GM18517 (cell line): ENCODE data around the gene PIGZ.

Experiments used
- ATAC-seq: cut with Tn5 transposase; IDR thresholded peaks from one replicate; pipeline ENCODE4 v1.9.1; 2021; ENCODE audit warnings: mild to moderate bottlenecking, moderate library complexity; ENCODE audit not compliant: unreplicated experiment

The PIGZ gene

DNA sequence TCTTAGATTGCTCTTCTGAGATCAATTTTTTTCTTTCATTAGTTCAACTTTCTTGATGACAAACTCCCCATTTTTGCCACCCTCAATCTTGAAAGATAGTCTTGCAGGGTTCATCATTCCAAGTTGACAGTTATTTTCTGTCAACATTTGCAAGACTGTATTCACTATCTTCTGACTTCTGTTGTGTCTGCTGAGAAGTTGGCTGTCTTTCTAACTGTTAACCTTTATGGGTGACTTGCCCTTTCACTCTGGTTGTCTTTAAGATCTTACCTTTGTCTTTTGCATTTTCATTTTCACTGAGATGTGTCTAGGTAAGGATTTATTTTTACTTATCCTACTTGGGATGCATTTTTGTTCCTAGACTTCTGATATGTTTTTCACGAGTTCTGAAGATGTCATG lies 14.6 kb upstream of the PIGZ start:
- no peak for ATAC-seq

GRCh38 chr3:196981657-196982056 lies 13.0 kb upstream of the PIGZ start:
- no peak for ATAC-seq

GRCh38 chr3:196979545-196979944 lies 10.9 kb upstream of the PIGZ start:
- no peak for ATAC-seq

GRCh38 chr3:196976941-196977340 lies 8.3 kb upstream of the PIGZ start:
- ATAC-seq, result no peak

GRCh38 chr3:196975349-196975748 lies 6.7 kb upstream of the PIGZ start:
- ATAC-seq, result no peak

DNA sequence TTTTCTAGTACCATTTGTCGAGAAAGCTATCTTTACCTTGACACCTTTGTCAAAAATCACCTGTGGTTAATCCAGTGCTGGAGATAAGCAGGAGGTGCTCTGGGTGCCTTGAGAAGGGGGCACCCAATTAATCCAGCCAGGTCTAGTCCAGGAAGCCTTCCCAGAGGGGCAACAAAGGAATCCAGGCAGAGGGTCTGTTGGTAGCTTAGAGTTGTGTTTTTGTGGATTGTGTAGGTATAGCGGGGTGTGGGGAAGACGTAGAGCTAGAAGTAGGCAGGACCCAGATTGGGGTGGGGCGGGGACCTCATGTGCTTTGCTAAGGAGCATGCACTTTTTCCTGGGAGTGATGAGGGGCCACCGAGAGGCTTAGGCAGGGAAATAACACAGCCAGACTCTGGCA lies 6.0 kb upstream of the PIGZ start:
- no peak for ATAC-seq

- no peak for ATAC-seq
Observed at GRCh38 chr3:196971094-196971698, 2.6 kb upstream of the PIGZ start.

DNA sequence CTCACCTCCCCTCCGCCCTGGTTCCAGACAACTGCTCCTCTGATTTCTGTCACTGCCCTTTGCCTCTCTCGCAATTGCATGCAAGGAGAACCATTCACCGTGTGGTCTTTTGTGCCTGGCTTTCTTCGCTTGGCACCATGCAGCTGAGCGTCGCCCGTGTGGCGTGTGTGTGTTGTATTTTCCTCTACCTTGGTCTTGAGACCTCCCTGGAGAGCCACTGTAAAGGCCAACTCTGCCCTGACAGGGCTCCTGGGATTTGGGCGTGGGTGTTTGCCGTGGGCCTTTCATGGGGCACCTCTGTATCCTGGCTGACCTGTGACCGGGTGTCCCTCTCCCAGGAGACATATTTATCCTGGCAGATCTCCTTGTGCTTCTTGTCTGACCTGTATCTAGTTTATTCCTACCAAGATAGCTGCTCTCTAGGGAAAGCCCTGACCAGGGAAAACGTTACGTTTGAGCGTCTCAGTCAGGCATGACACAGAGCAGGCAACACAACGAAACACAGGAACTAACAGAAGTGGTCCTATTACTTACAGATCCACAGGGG lies 2.0 kb upstream of the PIGZ start:
- ATAC-seq, result no peak

DNA sequence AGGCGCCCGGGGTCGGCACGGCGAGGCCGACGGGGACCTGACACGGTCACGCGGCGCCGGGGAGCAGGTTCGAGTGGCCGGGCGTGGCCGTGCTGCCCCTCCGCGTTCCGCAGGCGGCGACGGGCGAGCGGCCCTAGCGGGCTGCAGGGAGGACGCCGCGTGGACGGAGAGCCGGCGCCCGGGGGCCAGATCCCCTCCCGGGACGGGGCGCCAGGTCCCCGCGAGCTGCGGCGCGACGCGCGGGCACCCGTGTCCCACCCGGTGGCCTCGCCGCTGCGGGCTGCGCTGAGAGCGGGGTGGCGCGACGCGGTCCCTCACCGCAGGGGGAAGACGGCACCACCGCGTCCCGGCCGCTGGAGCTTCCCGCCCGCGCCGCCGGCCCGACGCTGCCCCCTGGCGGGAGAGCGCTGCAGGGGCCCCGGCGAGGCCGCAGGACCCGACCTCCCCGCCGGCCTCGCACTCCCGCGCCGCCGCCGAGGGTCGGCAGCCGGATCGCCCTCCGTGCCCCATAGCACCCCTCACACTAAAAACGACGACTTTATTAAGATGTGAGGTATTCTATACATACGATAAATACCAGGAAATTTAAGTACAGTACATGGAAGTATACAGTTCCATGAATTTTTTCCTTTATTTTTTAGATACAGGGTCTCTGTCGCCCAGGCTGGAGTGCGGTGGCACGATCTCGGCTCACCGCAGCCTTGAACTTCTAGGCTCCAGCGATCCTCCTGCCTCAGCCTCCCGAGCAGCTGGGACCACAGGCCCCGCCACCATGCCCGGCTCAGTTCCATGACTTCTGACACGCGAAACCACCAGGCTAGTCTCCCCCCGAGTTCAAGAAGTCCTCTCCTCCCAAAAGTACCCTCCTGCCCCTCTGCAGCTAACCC lies 1.3 kb upstream of the PIGZ start:
- ATAC-seq, result peak; percentile 47

- ATAC-seq, result peak; percentile 40
Observed at GRCh38 chr3:196969134-196969659, 564 bp upstream of the PIGZ start.

DNA sequence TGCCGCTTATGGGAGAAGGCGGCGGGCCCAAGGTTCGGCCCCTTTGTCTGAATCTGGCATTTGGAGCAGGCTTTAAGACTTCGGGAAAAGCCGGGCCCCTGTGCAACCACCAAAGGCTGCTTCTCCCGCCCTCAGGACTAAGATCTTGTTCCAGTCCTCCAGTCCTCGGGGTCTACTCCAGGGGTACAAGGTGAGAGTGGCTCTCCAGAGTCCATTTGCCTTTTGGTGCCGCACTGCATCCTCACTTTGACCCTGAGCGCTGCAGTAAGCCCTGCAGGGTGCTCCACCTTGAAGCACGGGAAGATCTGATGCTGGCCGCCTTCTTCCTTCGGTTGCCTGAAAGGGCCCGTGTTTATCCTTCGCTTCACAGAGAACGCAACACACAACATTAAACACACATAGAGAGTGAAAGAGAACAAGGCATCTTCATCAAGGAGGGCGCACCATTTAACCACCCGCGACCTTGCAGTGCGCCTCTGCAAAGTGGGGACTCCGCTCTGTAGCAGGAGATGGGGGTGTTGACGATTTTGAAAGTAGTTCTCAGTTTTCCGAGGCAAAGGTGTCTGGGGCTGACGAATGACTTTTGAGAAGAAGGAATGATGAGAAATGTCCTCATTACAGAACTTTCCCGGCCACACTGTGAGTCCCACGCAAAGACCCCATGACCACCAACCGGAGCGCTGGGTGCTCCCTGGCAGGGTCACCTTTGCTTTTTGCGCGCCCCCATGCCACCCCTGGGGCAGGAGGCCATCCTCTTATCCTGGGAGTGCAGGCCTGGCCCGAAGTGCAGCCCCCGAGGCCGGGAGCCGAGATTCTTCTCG lies 1.0 kb downstream of the PIGZ start:
- ATAC-seq, result no peak

DNA sequence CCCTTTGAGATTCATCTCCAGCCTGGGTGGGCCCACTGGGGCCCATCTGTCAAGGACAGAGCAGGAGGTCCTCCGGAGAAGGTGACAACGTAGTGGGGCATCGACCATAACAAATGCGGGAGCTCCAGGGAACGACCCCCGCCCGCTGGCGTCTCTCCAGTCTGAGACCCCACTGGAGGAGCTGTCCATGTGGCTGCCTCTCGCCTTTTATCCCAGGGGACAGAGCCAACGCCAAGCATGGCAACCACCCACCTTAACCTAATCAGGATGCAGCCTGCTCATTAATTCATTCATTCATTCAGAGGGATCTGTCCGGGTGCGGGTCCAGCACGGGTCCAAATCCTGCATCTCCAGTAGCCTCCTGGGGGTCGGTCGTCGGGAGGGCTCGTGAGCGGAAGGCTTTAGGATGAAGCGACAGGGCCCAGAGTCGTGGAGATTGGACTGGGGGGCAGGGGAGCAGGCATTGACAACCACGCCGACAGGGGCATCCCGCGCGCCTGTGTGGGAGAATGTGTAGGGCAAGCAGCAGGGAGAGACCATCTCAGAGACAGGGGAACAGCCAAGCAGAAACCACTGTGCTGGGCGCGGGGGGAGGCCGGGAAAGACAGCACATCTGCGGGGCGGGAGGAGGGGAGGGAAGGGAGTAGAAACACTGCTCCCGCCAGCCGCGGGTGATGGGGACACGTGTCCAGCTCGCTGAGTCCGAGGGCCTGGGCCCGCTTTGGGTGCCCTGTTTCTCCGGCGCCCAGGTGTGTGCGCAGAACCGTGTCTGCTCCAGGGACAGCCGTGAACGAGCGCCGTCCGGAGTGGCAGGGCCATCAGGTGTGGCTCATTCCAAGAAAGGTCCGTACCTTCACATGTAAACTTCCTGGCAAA lies 1.9 kb downstream of the PIGZ start:
- no peak for ATAC-seq

- ATAC-seq, result no peak
Observed at GRCh38 chr3:196965804-196966173, 2.8 kb downstream of the PIGZ start.

- no peak for ATAC-seq
Observed at GRCh38 chr3:196965112-196965803, 3.4 kb downstream of the PIGZ start.

DNA sequence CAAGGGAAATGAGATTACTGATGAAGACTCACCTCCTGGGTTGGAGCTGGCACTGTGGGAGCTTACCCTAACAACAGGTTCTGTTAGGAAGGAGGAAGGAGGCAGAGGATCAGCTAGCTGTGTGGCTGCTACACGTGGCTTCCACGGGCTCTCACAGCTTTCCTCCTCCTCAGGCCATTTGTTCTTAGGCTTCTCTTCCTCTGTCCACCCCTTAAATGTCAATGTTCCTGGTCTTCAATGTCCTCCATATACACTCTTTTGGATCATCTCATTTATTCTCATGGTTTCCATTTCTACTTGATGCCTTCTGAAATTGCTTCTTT lies 5.0 kb downstream of the PIGZ start:
- no peak for ATAC-seq

- peak; percentile 73 for ATAC-seq
Observed at GRCh38 chr3:196962930-196963630, 5.6 kb downstream of the PIGZ start.

- ATAC-seq, result peak; percentile 31
Observed at GRCh38 chr3:196962108-196962929, 6.3 kb downstream of the PIGZ start.

GRCh38 chr3:196954832-196955231 lies 13.8 kb downstream of the PIGZ start:
- no peak for ATAC-seq
